CD4-positive, alpha-beta T cell treated with Interferon alpha-2 for 1 hour (primary cell): ENCODE results near the gene MYT1.

Experiments
- DNase-seq, 2 donors: peaks; one replicate each; pipeline ENCODE4 v3.0.0-alpha.2; 2020 to 2022

MYT1 gene

GRCh38 chr20:64236137-64237088 lies 72.2 kb downstream of the MYT1 start:
- no peak for DNase-seq

DNA sequence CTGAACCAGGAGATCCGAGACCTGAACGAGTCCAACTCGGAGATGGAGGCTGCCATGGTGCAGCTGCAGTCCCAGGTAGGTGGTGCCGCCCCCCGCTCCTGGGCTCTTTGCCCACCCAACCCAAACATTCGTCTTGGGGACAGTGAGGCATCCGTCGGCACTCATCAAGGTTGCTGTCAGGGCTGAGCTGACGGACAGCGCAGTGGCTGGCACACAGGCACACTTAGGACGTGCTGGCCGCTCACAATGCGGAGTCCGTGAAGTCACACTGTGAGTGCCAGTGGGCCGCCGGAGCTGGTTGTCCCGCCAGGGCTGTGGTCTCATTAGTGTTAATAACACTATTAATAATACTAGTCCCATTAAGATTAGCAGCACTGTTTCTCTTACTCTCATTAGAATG lies 73.1 kb downstream of the MYT1 start:
- DNase-seq, result no peak

GRCh38 chr20:64238115-64238825 lies 74.0 kb downstream of the MYT1 start:
- no peak for DNase-seq

GRCh38 chr20:64238851-64239387 lies 74.7 kb downstream of the MYT1 start:
- no peak for DNase-seq

DNA sequence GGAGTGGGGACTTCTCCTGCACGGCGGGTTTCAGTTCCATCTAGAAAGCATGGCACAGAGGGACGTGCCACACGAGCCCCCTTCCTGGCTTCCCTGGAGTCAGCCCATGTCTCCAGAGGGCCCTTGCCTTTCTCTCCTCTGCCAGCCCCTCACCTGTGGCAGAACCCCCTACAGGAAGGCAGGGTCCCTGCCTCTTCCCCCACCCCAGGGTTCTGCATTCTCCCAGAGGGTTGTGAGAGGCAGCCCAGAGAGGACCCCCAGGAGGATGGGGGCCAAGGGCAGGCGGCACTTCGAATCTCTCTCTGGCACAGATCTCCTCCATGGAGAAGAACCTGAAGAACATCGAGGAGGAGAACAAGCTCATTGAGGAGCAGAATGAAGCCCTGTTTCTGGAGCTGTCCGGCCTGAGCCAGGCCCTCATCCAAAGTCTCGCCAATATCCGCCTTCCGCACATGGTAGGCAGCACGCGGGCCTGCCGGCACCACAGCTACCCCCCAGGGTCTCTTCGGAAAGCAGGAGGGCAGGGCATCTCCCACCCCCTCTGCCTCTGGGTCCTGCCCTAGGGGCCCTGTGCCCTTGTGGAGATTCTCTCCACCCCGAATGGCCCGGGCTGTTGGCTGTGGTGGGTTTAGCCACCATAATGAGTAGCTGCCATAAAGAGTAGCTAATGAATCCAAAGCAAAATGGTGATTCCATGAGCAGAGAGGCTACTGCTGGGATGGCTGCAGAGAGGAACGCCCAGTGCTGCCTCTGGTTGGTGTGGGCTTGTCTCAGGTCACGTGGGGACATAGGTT lies 75.4 kb downstream of the MYT1 start:
- no peak for DNase-seq

- DNase-seq, result no peak
These were observed 76.2 kb downstream of the MYT1 start for GRCh38 chr20:64240243-64241015.

DNA sequence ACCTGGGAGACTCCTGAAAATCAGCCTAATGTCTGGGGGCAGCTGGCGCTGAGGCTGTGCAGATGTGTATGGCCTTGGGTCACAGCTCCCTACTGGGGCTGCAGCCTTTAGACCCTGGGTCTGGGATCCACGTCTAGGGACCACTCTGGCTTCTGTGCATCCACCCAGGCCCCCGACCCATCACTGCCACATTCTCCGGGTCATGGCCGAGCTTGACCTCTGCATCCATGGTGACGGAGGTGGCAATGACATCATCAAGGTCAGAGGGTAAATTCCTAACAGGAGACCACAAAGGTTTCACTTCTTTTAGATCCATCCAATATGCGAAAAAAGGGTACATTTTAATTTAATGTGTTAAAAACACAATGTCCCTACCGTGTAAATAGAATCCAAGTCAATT lies 76.8 kb downstream of the MYT1 start:
- no peak for DNase-seq

DNA sequence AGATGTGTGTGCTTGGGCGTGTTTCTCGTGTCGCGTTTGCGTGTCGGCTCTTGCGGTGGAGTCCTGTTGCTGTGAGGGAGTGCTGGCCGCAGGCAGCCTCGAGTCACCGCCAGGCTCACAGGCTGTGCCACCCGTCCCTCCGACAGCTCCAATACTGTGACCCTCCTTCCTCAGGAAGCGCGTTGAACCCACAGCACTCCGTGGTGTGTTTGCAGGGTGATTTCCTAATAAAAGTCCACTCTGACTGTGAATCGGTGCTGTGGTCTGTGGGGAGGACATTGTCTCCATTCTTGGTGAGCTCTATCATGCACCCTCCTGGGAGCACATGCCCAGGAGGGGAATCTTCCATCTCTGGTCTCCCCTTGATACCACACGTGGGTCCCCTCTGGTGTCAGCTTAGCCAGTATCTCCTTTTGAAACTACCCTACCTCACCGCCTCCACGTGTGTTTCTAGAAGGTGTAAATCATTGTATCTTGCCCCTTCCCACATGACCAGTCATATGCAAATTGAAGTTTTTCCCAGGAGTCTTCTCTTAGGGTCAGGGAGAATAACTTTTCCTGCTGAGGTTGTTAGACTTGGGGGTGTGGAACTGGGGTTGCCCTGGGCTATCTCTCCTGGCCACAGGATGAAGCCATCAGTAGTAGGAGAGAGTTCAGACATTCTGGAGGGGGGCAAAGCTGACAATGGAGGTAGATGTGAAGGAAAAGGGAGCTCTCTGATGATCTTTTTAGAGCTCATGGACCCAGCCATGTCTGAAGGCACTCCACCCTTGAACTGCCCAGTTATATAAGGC lies 77.9 kb downstream of the MYT1 start:
- no peak for DNase-seq

- DNase-seq, result no peak
These were observed 78.7 kb downstream of the MYT1 start for GRCh38 chr20:64242797-64243475.

DNA sequence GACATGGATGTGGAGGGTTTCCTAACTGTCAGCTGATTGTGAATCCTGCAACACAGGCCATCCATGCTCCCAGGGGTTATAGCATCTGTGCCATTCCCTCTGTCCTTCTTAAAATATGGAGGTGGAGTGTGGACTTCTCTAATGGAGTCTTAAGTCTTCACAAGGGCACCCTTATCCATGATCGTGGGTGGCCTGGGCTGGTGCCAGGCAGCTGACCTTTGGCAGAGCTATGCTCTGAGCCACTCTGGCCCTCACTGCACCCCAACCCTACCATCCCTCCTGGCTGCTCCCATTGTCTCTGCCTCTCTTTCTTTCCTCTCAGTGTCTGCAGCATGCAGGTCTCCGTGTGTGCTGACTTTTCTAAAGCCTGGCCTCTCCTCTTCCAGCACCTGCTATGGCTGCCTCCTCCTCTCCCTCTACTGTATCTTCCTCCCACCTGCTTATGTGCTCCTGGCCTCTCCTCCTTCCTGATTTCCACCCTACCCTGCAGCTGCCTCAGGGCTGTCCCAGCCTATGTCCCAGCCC lies 80.1 kb downstream of the MYT1 start:
- no peak for DNase-seq

DNA sequence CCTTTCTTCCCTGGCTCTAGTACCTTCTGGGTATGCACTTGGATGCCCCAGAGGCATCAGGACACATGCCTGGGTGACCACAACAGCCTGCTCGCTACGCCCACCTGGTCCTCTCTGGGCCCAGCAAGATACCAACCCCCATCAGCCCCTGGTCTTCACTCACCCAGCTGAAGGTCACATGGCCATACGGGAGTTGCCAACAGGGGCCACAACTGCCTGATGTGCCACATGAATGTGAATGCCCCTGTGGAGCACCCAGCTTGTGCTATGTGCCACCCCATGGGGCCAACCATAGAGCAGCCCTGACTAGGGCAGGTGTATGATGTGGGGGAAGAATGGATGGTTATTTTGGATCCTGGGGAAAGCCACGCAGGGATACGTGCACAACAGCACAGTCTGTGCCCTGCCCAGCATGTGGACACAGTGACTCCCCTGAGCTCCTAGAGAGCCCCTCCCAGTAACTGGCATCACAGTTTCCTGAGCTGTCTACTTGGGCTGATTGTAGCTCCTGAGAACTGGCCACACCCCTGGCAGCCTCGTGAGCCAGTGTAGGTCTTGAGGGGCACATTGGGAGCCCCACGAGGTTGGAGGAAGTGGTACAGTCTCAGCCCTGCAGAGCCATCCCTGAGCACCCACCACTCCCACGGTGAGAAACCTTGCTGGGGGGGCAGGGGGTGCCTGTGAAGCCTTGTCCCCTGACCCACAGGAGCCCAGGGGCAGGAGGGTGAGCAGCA lies 80.8 kb downstream of the MYT1 start:
- no peak for DNase-seq

- no peak for DNase-seq
These were observed 81.7 kb downstream of the MYT1 start for GRCh38 chr20:64245746-64246595.

- DNase-seq, result no peak
These were observed 82.5 kb downstream of the MYT1 start for GRCh38 chr20:64246616-64247306.

DNA sequence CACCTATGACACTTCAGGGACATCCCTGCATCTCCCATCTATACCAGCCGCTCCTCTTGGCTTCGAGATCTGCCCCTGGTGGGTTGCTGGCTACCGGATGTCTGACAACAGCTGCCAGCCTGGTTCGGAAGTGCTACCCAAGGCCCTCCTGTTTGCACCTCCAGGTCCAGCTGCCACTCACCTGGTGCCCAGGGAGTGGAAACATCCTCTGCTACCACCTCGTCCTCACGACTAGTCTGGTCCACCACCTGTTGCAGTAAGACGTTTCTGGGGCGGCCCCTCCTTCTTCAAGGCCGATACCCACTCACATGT lies 83.0 kb downstream of the MYT1 start:
- DNase-seq, result no peak

- no peak for DNase-seq
These were observed 84.0 kb downstream of the MYT1 start for GRCh38 chr20:64247970-64248841.

DNA sequence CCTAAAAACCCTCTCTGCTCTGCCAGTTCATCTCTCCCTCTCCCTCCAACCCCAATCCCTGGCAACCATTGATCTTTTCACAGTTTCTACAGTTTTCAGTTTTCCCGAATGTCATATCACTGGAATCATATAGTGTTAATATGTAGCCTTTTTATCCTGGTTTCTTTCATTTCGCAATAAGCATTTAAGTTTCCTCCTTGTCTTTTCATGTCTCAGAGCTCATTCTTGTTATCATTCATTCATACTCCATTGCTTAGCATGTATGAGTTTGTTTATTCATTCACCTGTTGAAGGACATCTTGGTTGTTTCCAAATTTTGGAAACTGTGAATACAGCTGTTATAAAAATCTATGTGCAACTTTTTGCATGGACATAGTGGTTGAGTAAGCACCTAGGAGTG lies 85.8 kb downstream of the MYT1 start:
- no peak for DNase-seq

DNA sequence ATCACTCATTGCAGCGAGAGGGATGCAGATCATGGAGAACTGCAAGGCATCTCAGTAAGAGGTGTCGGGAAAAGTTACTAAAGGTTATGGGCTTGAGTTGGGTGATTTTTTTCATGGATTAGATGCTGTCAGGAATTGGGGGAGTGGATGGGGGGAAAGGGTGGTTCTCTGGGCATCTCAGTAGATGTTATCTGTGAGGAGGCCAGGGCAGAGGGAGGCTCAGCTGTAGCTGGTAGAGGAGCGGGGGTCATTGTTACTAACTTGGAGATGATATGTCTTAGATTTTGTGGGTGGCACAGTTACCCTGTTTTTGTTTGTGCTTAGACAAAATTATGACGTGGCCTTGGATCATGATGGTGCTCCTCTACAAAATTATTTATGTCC lies 88.7 kb downstream of the MYT1 start:
- no peak for DNase-seq
